Fibroblast of skin of abdomen (primary cell): ENCODE data around the gene NCMAP. TPM values are rescaled to one million over a fixed set of nuclear protein-coding genes. Genes with fewer than 3 reads are reported as not detected.
"Not testable (repeated sequence)": the region's sequence is repeated elsewhere in the genome, so short reads cannot be mapped to it uniquely, and the experiment has no call there.

Experiments
- DNase-seq: peaks from one replicate; pipeline ENCODE4 v3.0.0-alpha.2; 2013
- polyA plus RNA-seq, 2 experiments: library from polyadenylated mRNA; unstranded; fragments of 120-200 nt; gene quantifications; one replicate each; pipeline ENCODE4 v1.2.1, GENCODE V29; 2013; ENCODE audit not compliant: insufficient read length in 2 of 2

NCMAP gene
- not detected for polyA plus RNA-seq (2013, experiment 1 of 2; ENCODE audit: insufficient read length)
- not detected for polyA plus RNA-seq (2013, experiment 2 of 2; ENCODE audit: insufficient read length)

- DNase-seq: no peak
Observed at GRCh38 chr1:24555591-24556413, at the start of gene NCMAP. Gene NCMAP, plus strand, starts transcription at chr1:24556087. Its CDS starts 39,344 bp downstream, at chr1:24595431.

GRCh38 chr1:24506691-24507381, 49.1 kb upstream of the NCMAP start:
- DNase-seq: no peak

- DNase-seq: no peak
Observed at GRCh38 chr1:24507405-24507804, 48.5 kb upstream of the NCMAP start.

GRCh38 chr1:24508911-24509310, 47.0 kb upstream of the NCMAP start:
- no peak for DNase-seq

GRCh38 chr1:24513706-24514105, 42.2 kb upstream of the NCMAP start:
- no peak for DNase-seq

- DNase-seq: no peak
Observed at GRCh38 chr1:24514946-24515345, 40.9 kb upstream of the NCMAP start.

- DNase-seq: peak; percentile 5
Observed at GRCh38 chr1:24515671-24516209, 40.1 kb upstream of the NCMAP start.

GRCh38 chr1:24516506-24516905, 39.4 kb upstream of the NCMAP start:
- no peak for DNase-seq

GRCh38 chr1:24517898-24518297, 38.0 kb upstream of the NCMAP start:
- no peak for DNase-seq

GRCh38 chr1:24520282-24520681, 35.6 kb upstream of the NCMAP start:
- DNase-seq: not testable (repeated sequence)

- no peak for DNase-seq
Observed at GRCh38 chr1:24525606-24526005, 30.3 kb upstream of the NCMAP start.

GRCh38 chr1:24526045-24526444, 29.8 kb upstream of the NCMAP start:
- no peak for DNase-seq

- DNase-seq: no peak
Observed at GRCh38 chr1:24526940-24527542, 28.8 kb upstream of the NCMAP start.

- DNase-seq: no peak
Observed at GRCh38 chr1:24528744-24529143, 27.1 kb upstream of the NCMAP start.

GRCh38 chr1:24529292-24529691, 26.6 kb upstream of the NCMAP start:
- not testable (repeated sequence) for DNase-seq

GRCh38 chr1:24535021-24535424, 20.9 kb upstream of the NCMAP start:
- no peak for DNase-seq

GRCh38 chr1:24535778-24536177, 20.1 kb upstream of the NCMAP start:
- no peak for DNase-seq

GRCh38 chr1:24536391-24536840, 19.5 kb upstream of the NCMAP start:
- DNase-seq: peak; percentile 38

GRCh38 chr1:24540051-24540905, 15.6 kb upstream of the NCMAP start:
- DNase-seq: no peak

- DNase-seq: peak; percentile 40
Observed at GRCh38 chr1:24540906-24541710, 14.8 kb upstream of the NCMAP start.

GRCh38 chr1:24541711-24542346, 14.1 kb upstream of the NCMAP start:
- no peak for DNase-seq
